ENCODE results near the gene ALKAL2. TPM values are rescaled to one million over a fixed set of nuclear protein-coding genes. Genes with fewer than 3 reads are reported as not detected.
A peak's percentile ranks its signal among the peaks of the same experiment; 100 is the strongest.

ALKAL2 gene
- total and polyA plus RNA-seq, 2 of the 13 experiments (the other 11 are each of a cell fraction or from before 2014, with no cell fraction given): 0.22 to 1.7 TPM

DNA sequence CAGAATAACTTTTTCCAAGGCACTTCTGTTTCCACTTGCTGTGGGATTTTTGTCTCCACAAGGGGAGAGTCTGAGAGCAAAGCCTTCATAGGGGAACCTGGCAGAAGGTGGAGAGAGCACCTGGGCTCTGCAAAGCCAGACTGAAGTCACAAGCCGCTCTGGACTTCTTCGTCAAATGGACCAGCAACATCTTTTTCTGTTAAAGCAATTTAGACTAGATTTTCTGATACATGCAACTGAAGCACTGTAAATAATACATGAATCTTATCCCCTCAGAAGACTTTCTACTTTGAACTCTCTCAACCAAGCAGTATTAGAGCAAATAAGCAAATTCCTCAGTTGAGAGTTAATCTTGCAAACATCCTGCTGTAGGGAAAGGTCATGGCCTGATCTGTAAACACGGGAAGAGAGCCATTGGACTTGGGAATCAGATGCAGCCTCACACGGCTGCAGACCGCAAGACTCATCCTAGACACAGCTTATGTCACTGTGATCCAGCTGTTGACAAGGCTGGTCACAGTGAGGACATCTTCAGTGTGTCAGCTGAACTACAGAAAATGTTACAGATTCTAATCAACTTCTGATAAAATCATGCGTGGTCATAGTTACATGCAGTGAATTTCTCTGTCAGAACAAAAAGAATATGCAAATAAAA, 27.3 kb downstream of the ALKAL2 start (continued):
- TF ChIP-seq ZNF570 (CRISPR knock-in tag; IDR thresholded peaks at IDR 0.05; ENCODE audit: borderline replicate concordance) (no peak), NFYC (CRISPR knock-in tag; IDR thresholded peaks at IDR 0.05) (peak; percentile 58), RBFOX2 (IDR thresholded peaks at IDR 0.05; ENCODE audit: low read depth, low read length) (peak; percentile 45), ZSCAN25 (CRISPR knock-in tag; IDR thresholded peaks at IDR 0.05) (peak; percentile 79), ZNF235 (CRISPR knock-in tag; IDR thresholded peaks at IDR 0.05; ENCODE audit: borderline replicate concordance) (no peak), LRRFIP1 (CRISPR knock-in tag; conservative IDR thresholded peaks at IDR 0.05) (no peak), ZNF569 (CRISPR knock-in tag; IDR thresholded peaks at IDR 0.05; ENCODE audit: borderline replicate concordance) (no peak; the same call in 1 of the 2 replicates), RELA (CRISPR knock-in tag; IDR thresholded peaks at IDR 0.05) (peak; percentile 95; the same call in 1 of the 2 replicates), CCAR2 (optimal IDR thresholded peaks at IDR 0.05; ENCODE audit: low read depth, low read length) (peak; percentile 68), SRY (CRISPR knock-in tag; IDR thresholded peaks at IDR 0.05) (no peak), ZSCAN9 (CRISPR knock-in tag; IDR thresholded peaks at IDR 0.05; ENCODE audit: borderline replicate concordance) (peak; percentile 99), NPAS2 (CRISPR knock-in tag; IDR thresholded peaks at IDR 0.05; ENCODE audit: borderline replicate concordance) (no peak), MYC (CRISPR knock-in tag; IDR thresholded peaks at IDR 0.05; ENCODE audit: borderline replicate concordance) (peak; percentile 83; the same call in 1 of the 2 replicates), YEATS4 (CRISPR knock-in tag; IDR thresholded peaks at IDR 0.05; ENCODE audit: borderline replicate concordance) (peak; percentile 88; the same call in 1 of the 2 replicates), GABPB1 (CRISPR knock-in tag; IDR thresholded peaks at IDR 0.05) (peak; percentile 80), ATM (IDR thresholded peaks at IDR 0.05; ENCODE audit: borderline replicate concordance) (no peak), ETV5 (CRISPR knock-in tag; IDR thresholded peaks at IDR 0.05; ENCODE audit: borderline replicate concordance) (peak; percentile 100), BCL6 (CRISPR knock-in tag; IDR thresholded peaks at IDR 0.05) (peak; percentile 100), MIER3 (CRISPR knock-in tag; IDR thresholded peaks at IDR 0.05; ENCODE audit: borderline replicate concordance) (peak; percentile 100), RAD51 (IDR thresholded peaks at IDR 0.05; ENCODE audit: borderline replicate concordance) (no peak), DPF2 (CRISPR knock-in tag; IDR thresholded peaks at IDR 0.05; ENCODE audit: borderline replicate concordance, low read depth) (peak; percentile 100), ZBTB8A (CRISPR knock-in tag; IDR thresholded peaks at IDR 0.05; ENCODE audit: borderline replicate concordance, low read depth) (no peak), GABPA (IDR thresholded peaks at IDR 0.05; ENCODE audit: low read depth, low read length) (no peak), GABPA (CRISPR knock-in tag; IDR thresholded peaks at IDR 0.05; ENCODE audit: low read depth) (peak; percentile 81), ZNF773 (CRISPR knock-in tag; IDR thresholded peaks at IDR 0.05; ENCODE audit: borderline replicate concordance) (no peak), ISX (CRISPR knock-in tag; conservative IDR thresholded peaks at IDR 0.05) (no peak), ZNF850 (CRISPR knock-in tag; conservative IDR thresholded peaks at IDR 0.05) (no peak)
- TF ChIP-seq, protein P1, sequence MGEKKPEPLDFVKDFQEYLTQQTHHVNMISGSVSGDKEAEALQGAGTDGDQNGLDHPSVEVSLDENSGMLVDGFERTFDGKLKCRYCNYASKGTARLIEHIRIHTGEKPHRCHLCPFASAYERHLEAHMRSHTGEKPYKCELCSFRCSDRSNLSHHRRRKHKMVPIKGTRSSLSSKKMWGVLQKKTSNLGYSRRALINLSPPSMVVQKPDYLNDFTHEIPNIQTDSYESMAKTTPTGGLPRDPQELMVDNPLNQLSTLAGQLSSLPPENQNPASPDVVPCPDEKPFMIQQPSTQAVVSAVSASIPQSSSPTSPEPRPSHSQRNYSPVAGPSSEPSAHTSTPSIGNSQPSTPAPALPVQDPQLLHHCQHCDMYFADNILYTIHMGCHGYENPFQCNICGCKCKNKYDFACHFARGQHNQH (CRISPR knock-in tag; IDR thresholded peaks at IDR 0.05): peak; percentile 99
- TF ChIP-seq, protein P2, sequence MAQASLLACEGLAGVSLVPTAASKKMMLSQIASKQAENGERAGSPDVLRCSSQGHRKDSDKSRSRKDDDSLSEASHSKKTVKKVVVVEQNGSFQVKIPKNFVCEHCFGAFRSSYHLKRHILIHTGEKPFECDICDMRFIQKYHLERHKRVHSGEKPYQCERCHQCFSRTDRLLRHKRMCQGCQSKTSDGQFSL (CRISPR knock-in tag; IDR thresholded peaks at IDR 0.05): peak; percentile 49; the same call in 1 of the 2 replicates

Measured in HepG2 (cell line).